Smooth muscle cell (in vitro differentiated cells): ENCODE data around the gene ZNF549. TPM values are rescaled to one million over a fixed set of nuclear protein-coding genes. Genes with fewer than 3 reads are reported as not detected.
"Not testable (repeated sequence)": the region's sequence is repeated elsewhere in the genome, so short reads cannot be mapped to it uniquely, and the experiment has no call there.

Experiments used
- DNase-seq: peaks from one replicate; lab custom pipeline; 2025; ENCODE audit not compliant: unreplicated experiment; lab: John Stamatoyannopoulos, UW
- H2AFZ ChIP-seq: fragments of 200-600 bp; sonication (generic); 2 replicates; pipeline ENCODE4 v1.6.0; 2016; ENCODE audit warnings: antibody characterized with exemption, low read depth, mild to moderate bottlenecking
- H3F3A ChIP-seq: fragments of 200-600 bp; sonication (generic); 2 replicates; pipeline ENCODE4 v1.6.0; 2017; ENCODE audit warnings: antibody characterized with exemption, low read depth
- H3K27ac ChIP-seq: fragments of 200-600 bp; sonication (generic); 2 replicates; pipeline ENCODE4 v1.5.1; 2016; ENCODE audit warnings: low read depth, mild to moderate bottlenecking
- H3K27me3 ChIP-seq: fragments of 200-600 bp; sonication (generic); 2 replicates; pipeline ENCODE4 v1.6.1; 2016; ENCODE audit warnings: low read depth, mild to moderate bottlenecking
- H3K36me3 ChIP-seq: fragments of 200-600 bp; sonication (generic); 2 replicates; pipeline ENCODE4 v1.5.1; 2016; ENCODE audit warnings: low read depth
- H3K4me1 ChIP-seq: fragments of 200-600 bp; sonication (generic); 2 replicates; pipeline ENCODE4 v1.5.1; 2016; ENCODE audit warnings: low read depth
- H3K4me2 ChIP-seq: fragments of 200-600 bp; sonication (generic); 2 replicates; pipeline ENCODE4 v1.6.0; 2016; ENCODE audit warnings: mild to moderate bottlenecking
- H3K4me3 ChIP-seq: fragments of 200-600 bp; sonication (generic); 2 replicates; pipeline ENCODE4 v1.5.1; 2016; ENCODE audit warnings: mild to moderate bottlenecking
- H3K79me2 ChIP-seq: fragments of 200-600 bp; sonication (generic); 2 replicates; pipeline ENCODE4 v1.6.0; 2016; ENCODE audit warnings: low read depth, mild to moderate bottlenecking
- H3K9ac ChIP-seq: fragments of 200-600 bp; sonication (generic); 2 replicates; pipeline ENCODE4 v1.6.0; 2016; ENCODE audit warnings: low read depth
- H3K9me3 ChIP-seq: fragments of 200-600 bp; sonication (generic); replicated peaks from 2 replicates; pipeline ENCODE4 v1.5.1; 2016; ENCODE audit warnings: low read depth
- H4K20me1 ChIP-seq: fragments of 200-600 bp; sonication (generic); 2 replicates; pipeline ENCODE4 v1.6.0; 2016; ENCODE audit warnings: low read depth
- CTCF ChIP-seq: fragments of 200-600 bp; sonication (generic); IDR thresholded peaks from 2 replicates; pipeline ENCODE4 v1.5.1; 2017; ENCODE audit warnings: borderline replicate concordance, mild to moderate bottlenecking, antibody characterized with exemption; ENCODE audit not compliant: insufficient read depth, poor library complexity, severe bottlenecking
- WGBS: methylation state at CpG from one replicate; pipeline ENCODE4 v1.1.7; 2016; ENCODE audit warnings: low lambda C conversion rate; 5-methylcytosine and 5-hydroxymethylcytosine counted together
- polyA plus RNA-seq: library from polyadenylated mRNA; unstranded; fragments of >200 nt; fragmentation: Nextera tagmentation; extraction: Ambion mirVana; gene quantifications from 2 replicates; pipeline ENCODE4 v1.2.1, GENCODE V29; 2016
- total RNA-seq: library from RNA; depleted of rRNA; stranded (reverse); fragments of >200 nt; gene quantifications from 2 replicates; pipeline ENCODE4 v1.2.3, GENCODE V29; 2014

The ZNF549 gene
- total and polyA plus RNA-seq, 2 experiments from 2014 or later = 4.7 to 7.0 TPM

DNA sequence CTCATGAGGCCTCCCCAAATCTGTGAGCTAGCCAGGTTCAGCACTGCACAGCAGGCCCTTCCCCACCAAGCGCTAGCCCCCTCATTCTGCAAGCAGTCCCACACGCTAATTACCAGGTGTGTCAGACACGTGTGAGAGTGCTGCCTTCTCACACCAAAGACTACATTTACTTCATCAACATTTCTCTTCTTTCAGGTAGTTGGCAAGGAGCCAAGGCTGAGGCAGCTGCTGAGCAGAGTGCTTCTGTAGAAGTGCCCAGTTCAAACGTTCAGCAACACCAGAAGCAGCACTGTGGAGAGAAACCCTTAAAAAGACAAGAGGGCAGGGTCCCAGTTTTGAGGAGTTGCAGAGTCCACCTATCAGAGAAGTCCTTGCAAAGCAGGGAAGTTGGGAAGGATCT lies 21.0 kb upstream of the ZNF549 start:
- H2AFZ ChIP-seq = no peak overlapping the region
- no peaks in the 10 kb centered on the region for H3K4me1 ChIP-seq
- H3K27me3 ChIP-seq = no peaks in the 10 kb centered on the region
- H3K36me3 ChIP-seq = peaks cover 38% of the 10 kb centered on the region
- H3K4me2 ChIP-seq = no peak overlapping the region
- no peak for TF ChIP-seq CTCF
- peaks cover 22% of the 10 kb centered on the region for H3K79me2 ChIP-seq
- no peaks in the 10 kb centered on the region for H3F3A ChIP-seq
- WGBS = 73% methylated on average over 4 of the region's 4 CpGs
- H4K20me1 ChIP-seq = no peaks in the 10 kb centered on the region
- no peak overlapping the region for H3K27ac ChIP-seq
- no peak overlapping the region for H3K4me3 ChIP-seq
- DNase-seq = no peak
- no peak overlapping the region for H3K9ac ChIP-seq
- H3K9me3 ChIP-seq = peaks cover 3% of the 10 kb centered on the region

DNA sequence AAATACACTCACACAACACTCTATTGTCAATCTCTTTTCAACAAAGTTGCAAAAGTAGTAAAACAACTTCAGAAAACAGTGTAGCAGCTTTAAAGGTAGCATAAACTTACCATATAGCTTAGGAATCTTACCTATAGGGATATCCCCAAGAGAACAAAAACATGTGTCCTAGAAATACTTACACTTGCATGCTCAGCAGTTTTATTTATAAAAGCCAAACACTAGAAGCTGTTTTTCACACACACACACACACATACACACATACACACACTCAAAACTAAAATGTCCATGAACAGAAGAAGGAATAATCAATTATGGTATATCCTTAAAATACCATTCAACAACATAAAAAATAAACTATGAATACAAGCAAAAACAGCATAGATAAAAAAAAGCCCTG lies 15.7 kb upstream of the ZNF549 start:
- Histone ChIP-seq H3K27ac (no peak overlapping the region), H3K4me3 (no peak overlapping the region), H3K4me2 (no peak overlapping the region), H3K9ac (no peak overlapping the region), H3K79me2 (no peaks in the 10 kb centered on the region), H3K36me3 (peaks cover 36% of the 10 kb centered on the region), H3K9me3 (peaks cover 24% of the 10 kb centered on the region), H4K20me1 (no peaks in the 10 kb centered on the region), H3F3A (no peaks in the 10 kb centered on the region), H3K4me1 (no peaks in the 10 kb centered on the region), H3K27me3 (no peaks in the 10 kb centered on the region), H2AFZ (no peak overlapping the region)
- no peak for TF ChIP-seq CTCF
- no peak for DNase-seq

DNA sequence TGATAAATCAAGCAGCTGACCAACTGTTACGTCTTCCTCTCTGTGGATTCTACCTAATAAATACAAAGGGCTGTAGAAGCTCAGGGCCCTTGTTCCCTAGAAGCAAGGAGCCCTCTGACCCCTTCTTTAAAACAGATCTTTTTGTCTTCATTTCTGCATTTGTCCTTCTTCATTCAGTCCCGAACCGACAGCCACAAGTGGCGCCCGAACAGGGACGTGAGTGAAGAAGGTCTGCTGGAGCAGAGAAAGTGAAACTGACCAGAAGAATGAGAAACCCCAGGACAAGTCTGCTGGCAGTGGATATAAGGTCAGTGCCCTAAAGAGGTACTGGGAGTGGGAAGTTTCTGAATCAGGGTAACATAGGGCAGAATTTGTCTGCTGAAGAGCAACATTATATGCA lies 14.3 kb upstream of the ZNF549 start:
- Histone ChIP-seq H3K4me2 (no peak overlapping the region), H3F3A (no peaks in the 10 kb centered on the region), H3K79me2 (no peaks in the 10 kb centered on the region), H3K4me1 (no peaks in the 10 kb centered on the region), H3K36me3 (peaks cover 27% of the 10 kb centered on the region), H3K9ac (no peak overlapping the region), H2AFZ (no peak overlapping the region), H3K9me3 (peaks cover 24% of the 10 kb centered on the region), H4K20me1 (no peaks in the 10 kb centered on the region), H3K4me3 (no peak overlapping the region), H3K27me3 (no peaks in the 10 kb centered on the region), H3K27ac (no peak overlapping the region)
- no peak for TF ChIP-seq CTCF
- DNase-seq = no peak
- 98% methylated on average over 6 of the region's 6 CpGs for WGBS

GRCh38 chr19:57515255-57515654 lies 11.9 kb upstream of the ZNF549 start:
- peaks cover 22% of the 10 kb centered on the region for H3K9me3 ChIP-seq
- peaks cover 13% of the 10 kb centered on the region for H3K36me3 ChIP-seq
- no peak for DNase-seq
- 82% methylated on average over 5 of the region's 5 CpGs for WGBS
- H4K20me1 ChIP-seq = no peaks in the 10 kb centered on the region
- TF ChIP-seq CTCF = no peak
- H3K4me3 ChIP-seq = no peak overlapping the region
- no peak overlapping the region for H3K27ac ChIP-seq
- H3K27me3 ChIP-seq = no peaks in the 10 kb centered on the region
- no peak overlapping the region for H3K4me2 ChIP-seq
- no peaks in the 10 kb centered on the region for H3F3A ChIP-seq
- no peak overlapping the region for H2AFZ ChIP-seq
- no peaks in the 10 kb centered on the region for H3K4me1 ChIP-seq
- H3K79me2 ChIP-seq = no peaks in the 10 kb centered on the region
- no peak overlapping the region for H3K9ac ChIP-seq

- H3K9ac ChIP-seq, H3K27me3 ChIP-seq, DNase-seq, H3K4me2 ChIP-seq, H3K79me2 ChIP-seq, H3K4me3 ChIP-seq, H3K27ac ChIP-seq, H3K4me1 ChIP-seq, H2AFZ ChIP-seq, H4K20me1 ChIP-seq, H3F3A ChIP-seq, H3K36me3 ChIP-seq: not testable (repeated sequence)
- 89% methylated on average over 4 of the region's 4 CpGs for WGBS
- peaks cover 15% of the 10 kb centered on the region for H3K9me3 ChIP-seq
These were observed 9.1 kb upstream of the ZNF549 start for GRCh38 chr19:57518021-57518420.
